Astrocyte of the hippocampus (primary cell): ENCODE measurements around the gene RANBP10.
"Not testable (repeated sequence)": the region's sequence is repeated elsewhere in the genome, so short reads cannot be mapped to it uniquely, and the experiment has no call there.

Experiments used
- DNase-seq: peaks from one replicate; pipeline ENCODE4 v3.0.0; 2011; ENCODE audit warnings: low read depth, low spot score

The RANBP10 gene

DNA sequence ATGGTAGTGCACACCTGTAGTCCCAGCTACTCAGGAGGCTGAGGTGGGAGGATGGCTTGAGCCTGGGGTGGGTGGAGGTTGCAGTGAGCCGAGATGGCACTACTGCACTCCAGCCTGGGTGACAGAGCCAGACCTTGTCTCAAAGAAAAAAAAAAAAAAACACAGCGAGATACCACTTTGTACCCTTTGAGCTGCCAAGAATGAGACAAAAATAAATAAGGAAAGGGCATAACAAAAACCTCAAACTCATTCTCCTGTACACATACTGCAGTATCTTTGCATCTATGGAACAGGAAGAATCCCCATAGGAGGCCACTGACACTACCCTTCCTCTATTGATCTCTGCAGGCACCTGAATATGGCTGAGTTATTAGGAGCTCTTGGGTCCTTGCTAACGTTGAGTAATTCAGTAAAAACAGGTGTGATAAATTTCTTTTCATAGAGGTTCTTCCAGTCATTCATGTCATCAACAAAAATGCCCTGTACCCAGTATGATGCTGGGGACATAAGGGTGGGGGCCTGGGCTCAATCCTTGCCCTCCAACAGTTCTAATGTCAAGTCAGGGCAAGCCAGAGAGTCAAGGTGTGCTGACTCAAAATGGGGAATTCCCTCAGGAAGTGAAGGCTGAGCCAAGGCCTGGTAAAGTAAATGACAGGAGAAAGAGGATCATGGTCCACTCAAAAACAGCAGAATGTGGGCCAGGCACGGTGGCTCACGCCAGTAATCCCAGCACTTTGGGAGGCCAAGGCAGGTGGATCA, 26.9 kb downstream of the RANBP10 start:
- DNase-seq = no peak

DNA sequence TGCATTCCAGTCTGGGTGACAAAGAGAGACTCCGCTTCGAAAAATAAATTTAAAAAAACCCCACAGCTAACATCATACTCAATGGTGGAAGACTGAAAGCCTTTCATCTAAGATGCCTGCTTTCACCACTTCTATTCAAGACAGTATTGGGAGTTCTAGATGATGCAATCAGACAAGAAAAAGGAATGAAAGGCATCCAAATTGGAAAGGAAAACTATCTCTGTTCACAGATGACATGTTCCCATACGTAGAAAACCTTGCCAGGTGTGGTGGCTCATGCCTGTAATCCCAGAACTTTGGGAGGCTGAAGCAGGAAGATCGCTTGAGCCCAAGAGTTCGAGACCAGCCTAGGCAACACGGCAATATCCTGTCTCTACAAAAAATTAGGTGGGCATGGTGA, 31.1 kb downstream of the RANBP10 start:
- DNase-seq = no peak

DNA sequence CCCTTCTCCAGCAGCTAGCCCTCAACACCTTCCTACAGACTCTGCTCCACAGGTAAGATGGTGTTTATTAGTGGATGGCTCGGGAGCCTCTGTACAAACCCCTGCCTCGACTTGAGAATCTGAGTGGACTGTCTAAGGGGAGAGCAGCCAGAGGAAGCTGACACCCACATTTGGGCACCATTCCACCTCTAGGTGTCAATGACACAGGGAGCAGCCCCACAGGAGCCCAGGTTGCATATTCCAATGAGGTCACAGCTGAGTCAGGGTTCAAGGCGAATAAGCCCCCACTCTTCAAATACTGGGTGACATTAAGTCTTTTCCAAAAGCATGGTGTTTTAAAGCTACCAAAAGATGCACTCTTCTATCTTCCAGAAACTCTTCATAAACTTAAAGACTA, 31.9 kb downstream of the RANBP10 start:
- no peak for DNase-seq

DNA sequence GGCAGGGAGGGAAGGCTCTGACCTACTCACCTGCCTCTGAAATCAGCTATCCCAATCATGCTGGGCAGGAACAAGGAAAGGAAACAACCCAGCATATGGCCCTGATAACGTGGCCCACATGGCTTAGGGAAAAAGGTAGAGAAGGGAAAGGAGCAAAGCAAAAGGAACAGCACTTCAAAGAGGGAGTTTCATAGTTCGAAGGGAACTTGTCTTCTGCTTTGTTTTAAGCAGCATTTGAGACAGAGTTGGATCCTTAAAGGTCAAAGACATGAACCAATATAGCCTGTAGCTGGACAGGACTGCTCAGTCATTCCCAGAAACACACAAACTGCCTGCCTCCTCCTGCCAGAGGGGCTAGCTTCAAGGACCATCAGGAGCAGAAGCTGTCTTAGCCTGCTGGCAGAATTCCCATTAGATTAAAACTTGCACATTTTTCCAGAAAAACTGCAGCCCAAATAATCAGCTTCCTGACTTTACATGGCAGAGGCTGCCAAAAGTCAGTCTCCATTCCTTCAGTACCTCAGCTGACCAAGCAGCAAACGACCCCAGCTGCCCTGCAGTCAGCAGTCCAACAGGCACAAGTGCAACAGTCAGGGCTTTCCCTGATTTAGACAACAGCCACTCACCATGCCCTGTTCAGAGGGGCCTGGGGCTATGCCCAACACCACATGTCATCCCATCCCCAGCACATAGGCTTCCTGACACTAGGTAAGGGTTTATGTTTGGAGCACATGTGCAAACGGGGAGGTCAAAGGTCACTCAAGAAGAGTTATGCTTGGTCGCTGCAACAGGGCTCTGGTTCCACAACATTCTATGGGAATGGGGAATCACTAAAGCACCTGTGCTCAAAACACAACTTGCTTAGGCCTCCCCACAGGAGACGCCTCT, 32.5 kb downstream of the RANBP10 start:
- DNase-seq = peak; percentile 21

DNA sequence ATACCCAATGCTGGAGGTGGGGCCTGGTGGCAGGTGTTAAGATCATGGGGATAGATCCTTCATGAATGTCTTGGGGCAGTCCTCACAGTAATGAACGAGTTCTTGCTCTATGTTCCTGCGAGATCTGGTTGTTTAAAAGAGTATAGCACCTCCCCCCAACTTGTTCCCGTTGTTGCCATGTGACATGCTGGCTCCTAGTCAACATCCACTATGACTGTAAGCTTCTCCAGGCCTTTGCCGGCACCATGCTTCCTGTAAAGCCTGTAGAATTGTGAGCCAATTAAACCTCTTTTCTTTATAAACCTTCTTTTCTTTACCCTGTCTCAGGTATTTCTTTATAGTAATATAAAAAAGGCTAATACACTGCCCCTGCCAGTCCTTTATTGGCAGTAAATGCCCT, 33.3 kb downstream of the RANBP10 start:
- DNase-seq = no peak

DNA sequence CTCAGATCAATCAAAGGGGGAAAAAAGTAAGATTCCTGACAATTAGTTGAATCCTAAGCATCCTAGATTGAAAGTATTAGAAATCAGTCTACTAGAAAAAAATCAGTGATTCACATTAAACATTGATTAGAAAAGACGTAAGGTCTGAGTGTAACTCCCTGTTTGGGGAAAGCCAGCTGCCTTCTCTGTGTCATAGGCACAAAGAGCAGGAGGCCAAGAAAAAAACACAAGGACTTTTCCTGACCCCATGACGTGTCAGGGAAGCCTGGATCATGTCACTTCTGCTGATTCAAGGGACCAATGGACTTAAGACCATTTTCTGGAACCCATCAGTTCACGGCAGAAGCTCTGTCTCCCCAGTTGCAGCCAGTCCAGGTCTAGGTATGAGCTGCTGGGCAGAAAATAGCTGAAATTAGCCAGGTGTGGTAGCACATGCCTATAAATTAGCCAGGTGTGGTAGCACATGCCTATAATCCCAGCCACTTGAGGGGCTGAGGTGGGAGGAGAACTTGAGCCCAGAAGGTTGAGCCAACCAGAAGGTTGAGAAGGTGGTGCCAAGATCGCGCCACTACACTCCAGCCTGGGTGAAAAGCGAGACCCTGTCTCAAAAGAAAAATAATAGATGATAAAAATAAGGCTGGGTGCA, 35.9 kb downstream of the RANBP10 start:
- no peak for DNase-seq

DNA sequence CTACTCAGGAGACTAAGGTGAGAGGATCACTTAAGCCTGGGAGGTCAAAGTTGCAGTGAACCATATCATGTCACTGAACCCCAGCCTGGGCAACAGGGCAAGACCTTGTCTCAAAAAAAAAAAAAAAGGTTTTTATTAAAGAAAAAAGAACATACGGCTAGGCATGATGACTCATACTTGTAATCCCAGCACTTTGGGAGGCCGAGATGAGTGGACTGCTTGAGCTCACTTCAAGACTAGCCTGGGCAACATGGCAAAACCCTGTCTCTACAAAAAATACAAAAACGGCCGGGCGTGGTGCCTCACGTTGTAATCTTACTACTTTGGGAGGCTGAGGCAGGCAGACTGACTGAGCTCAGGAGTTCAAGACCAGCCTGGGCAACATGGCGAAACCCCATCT, 38.4 kb downstream of the RANBP10 start:
- peak; percentile 62 for DNase-seq

DNA sequence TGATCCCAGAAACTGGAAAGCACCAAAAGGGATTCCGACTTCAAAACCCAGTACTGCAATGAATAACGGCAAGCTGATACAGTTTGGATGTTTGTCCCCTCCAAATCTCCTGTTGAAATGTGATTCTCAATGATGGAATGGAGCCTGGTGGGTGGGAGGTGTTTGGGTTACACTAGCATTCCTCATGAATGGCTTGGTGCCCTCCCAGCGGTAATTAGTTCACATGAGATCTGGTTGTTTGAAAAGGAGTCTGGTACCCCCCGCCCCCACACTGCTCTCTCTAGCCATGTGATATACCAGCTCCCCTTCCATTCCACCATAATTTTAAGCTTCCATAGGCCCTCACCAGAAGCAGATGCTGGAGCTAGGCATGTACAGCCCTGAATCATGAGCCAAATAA, 40.1 kb downstream of the RANBP10 start:
- DNase-seq = peak; percentile 57

DNA sequence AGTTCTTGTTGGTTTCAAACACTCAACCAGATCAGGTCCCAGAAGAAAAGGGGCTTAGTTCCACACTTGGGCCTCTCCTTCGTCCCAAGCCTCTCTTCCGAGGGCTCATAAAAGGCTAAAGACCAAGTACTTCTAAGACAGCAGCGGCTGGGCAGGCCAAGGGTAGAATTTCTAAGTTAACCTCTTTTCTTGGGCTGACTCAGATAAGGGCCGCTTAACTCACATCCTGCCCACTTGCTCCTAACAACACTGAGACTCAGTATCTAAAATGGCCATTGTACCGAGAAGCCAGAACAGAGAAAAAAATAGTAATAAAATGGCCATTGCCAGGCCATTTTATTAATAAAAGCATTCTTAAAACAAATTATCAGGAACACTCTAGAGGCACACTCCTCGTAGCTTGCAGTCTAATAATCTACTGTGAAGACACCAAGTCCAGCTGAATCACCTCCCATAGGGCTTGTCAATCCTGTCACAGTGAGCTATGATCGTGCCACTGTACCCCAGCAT, 42.1 kb downstream of the RANBP10 start:
- no peak for DNase-seq

DNA sequence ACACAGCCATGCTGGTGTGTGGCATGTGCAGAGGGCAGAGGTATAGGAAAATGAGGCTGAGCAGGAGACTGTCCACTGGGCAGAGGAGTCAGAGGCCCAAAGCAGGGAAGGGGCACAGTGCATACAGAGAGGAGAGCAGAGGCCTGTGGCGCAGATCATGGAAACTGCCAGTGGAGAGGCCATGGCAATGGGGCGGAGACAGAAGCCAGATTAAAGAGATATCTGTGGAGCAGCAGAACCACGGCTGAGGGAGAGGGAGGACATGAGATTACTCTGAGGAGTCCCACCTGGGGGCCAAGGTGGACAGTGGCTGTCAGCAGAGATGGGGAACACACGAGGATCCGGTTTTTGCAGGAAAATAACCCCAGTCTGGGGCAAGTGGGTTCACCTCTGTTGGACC, 43.3 kb downstream of the RANBP10 start:
- DNase-seq = no peak

DNA sequence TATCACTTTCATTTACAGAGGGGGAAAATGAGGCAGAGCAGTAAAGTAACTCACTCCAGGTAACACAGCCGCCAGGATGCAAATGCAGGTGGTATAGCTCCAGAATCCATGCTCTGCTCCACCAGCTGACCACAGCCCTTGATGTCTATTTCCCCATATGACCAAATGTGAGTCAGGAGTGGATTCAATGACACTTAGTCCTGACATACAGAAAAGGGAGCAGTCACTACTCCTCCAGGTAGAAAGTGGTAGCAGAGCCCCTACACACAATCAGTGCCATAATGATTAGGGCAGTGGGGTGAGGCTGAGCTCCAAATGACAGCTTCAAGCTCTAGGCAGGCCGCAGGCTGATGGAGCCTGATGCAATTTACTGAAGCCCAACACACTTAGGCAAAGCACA, 44.0 kb downstream of the RANBP10 start:
- DNase-seq = no peak

DNA sequence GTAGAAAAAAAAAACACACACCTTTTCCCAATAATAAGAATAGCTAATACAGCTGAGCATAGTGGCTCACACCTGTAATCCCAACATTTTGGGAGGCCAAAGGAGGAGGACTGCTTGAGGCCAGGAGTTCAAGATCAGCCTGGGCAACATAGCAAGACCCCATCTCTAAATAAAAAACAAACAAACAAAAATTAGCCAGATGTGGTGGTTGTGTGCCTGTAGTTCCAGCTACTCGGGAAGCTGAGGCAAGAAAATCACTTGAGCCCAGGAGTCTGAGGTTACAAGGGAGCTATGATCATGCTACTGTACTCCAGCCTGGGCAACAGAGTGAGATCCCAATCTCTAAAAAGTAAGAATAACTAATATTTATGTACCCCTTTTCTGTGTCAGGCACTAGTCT, 44.4 kb downstream of the RANBP10 start:
- DNase-seq = no peak

DNA sequence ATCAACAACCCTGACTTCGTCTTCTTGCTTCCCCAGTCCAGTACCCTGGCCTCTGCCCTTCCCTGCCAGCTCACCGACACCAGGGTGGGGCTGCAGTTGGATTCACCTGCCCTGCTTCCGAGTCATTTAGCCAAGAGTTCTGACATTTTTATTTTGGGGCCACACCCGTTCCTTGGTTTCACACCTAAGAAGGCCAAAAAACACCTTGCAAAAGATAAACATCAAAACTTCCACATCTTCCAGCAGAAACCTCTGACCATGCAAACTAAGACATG, 45.5 kb downstream of the RANBP10 start:
- no peak for DNase-seq

DNA sequence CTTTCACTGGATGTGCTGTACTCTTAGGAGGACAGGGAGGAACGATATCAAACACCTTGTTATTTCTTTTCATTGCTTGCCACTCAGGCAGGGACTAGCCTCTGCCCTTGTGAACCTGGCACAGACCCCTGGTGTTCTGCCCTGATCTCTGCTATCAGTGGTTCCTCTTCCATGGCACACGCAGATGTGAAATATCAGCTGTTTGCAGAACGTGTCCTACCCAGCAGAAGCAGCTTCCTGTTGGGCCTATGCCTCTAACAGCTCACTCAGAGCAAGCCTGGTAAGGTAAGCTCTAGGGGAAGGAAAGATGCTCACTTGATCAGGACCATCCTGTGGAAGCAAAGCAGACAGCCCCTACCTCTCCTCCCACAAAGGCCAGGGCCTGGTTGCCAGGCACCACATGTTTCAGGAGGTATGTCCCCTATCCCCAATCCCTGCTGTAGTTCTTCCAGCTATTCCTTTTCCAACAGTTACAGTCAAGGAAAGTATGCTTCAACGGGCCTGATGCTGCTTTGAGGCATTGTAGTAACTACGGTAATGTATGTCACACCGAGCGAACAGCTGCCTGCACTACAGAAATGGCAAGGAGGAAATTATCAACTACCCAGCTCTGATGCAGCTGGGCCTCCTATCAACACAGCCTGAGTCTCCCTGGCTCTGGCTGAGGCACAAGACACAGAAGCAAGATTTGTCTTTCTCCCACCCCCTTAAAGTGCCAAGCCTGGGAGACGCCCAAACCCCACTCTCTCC, 46.0 kb downstream of the RANBP10 start:
- no peak for DNase-seq

DNA sequence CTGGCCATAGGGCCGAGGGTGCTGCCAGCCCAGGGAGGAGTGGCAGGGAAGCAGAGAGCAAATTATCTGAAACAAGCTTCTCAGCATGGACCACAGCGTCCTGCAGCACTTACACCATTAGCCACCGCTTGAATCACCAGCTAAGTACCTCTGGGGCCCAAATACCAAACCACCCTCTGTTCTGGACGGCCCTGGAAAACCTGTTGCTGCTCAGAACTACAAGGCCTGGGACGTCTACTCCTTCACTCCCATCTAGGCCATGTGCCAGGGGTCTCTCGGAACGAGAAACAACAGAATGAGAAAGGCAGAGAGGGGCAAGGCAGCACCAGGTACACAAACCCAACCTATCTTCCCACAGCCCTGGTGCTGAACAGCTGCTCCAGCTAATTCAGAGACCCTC, 47.4 kb downstream of the RANBP10 start:
- DNase-seq = no peak

DNA sequence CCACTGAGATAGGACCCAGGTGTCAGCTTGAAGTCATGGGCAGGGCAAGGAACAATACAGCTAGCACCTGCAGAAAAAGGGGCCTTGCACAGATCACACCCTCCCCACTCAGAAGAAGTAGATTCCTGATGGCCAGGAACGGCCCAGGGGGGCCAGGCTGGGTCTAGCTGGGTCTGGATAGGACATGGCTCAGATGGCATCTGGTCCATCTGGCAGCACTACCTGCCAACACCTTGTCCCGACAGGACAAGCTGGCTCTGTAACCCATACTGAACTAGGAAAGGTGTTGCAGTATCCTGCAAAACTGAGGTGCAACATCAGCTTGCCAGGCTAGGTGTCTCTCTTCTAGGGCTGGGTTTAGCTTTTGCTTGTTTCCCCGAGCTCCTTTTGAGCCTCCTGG, 48.4 kb downstream of the RANBP10 start:
- DNase-seq = no peak

DNA sequence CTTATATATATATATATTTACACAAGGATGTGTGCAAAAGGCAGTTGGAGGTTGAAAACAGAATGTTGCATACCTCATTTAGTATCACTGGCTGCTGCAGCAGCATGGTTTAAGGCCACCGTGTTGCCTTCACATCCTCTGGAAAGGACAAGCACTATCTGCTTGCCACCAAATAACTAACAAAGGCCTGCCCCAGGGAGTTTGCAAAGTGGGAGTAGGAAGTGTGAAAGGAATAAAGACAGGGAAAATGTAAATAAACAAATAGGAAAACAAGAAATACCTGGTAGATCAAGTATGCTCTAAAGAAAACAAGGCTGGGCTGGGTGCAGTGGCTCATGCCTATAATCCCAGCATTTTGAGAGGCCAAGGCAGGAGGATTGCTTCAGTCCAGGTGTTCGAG, 53.7 kb downstream of the RANBP10 start:
- no peak for DNase-seq

DNA sequence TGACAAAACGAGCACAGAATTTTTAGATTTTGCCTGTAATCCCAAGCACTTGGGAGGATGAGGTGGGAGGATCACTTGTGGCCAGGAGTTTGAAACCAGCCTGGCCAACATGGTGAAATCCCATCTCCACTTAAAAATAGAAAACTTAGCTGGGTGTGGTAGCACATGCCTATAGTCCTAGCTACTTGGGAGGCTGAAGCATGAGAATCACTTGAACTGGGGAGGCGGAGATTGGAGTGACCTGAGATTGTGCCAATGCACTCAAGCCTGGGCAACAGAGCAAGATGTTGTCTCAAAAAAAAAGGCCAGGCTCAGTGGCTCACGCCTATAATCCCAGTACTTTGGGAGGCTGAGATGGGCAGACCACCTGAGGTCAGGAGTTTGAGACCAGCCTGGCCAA, 55.0 kb downstream of the RANBP10 start:
- DNase-seq = not testable (repeated sequence)

DNA sequence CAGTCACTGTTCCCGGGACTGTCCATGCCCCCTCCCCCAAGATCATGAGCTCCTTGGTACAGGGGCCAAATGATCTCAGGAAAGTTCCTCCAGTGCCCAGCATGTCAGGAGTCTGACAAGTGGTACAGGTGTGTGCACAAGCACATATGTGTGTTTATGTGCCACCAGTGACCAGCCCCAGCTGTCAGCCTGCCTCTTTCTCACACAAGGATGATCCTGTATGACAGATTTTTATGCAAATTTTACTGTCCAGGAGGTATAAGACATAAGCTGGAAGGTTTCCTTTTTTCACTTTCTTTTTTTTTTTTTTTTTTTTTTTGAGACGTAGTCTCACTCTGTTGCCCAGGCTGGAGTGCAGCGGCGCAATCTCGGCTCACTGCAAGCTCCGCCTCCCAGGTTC, 55.9 kb downstream of the RANBP10 start:
- no peak for DNase-seq

DNA sequence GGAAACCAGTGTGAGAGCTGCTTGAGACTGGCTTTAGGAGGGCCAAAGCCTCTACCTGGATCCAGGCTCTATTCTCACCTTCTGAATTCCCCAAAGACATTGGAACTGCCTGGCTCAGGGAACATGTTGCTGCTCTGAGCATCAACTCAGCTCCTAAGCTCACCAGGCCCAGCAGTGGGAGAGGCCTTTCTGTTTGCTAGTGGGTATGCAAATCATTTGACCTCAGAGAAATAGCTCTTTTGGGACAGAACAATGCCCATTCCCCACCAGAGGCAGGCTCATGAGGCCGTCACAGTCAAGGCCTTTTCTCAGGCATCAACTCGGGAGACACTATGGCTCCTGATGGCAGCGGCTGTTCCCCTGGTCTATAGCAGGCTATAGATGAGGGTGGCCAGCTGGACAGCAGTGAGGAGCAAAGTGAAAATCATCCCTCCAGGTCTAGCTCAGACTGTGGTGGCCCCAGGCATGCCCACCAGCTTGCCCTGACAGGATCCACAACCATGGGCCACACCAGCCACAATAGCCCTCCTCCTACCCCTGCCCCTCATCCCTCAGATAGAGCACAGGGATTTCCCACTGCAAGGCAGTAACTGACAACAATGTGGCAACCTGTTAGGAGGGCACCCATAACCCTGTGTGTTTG, 56.8 kb downstream of the RANBP10 start:
- no peak for DNase-seq

DNA sequence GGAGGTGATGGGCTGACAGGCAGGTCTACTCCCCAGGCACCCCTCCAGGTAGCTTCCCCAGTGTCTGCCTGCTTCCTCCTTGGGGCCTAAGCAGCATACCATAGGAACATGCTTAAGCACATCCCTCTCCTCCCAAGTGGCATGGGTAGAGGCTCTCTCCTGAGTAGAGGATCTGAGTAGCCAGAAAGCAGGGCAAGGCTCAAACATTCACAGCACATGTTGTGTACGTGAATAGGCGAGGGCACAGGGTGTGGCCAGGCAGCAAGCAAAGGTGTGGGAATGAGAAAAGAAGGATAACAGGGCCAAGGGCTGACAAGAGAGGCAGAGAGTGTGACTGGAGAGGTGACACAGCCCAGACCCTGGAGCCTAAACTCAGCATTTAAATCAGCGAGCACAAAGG, 57.5 kb downstream of the RANBP10 start:
- DNase-seq = no peak
